C4-2B (cell line): ENCODE measurements around the gene HDAC4.

Experiments
- H3K27ac ChIP-seq: fragments of 450-650 bp; 2 replicates; pipeline ENCODE4 v1.5.1; 2017
- CTCF ChIP-seq: fragments of 450-650 bp; conservative IDR thresholded peaks from 2 replicates; pipeline ENCODE4 v1.5.1; 2017; ENCODE audit warnings: mild to moderate bottlenecking
- ZFX ChIP-seq: fragments of 450-650 bp; IDR thresholded peaks from 2 replicates; pipeline ENCODE4 v1.6.1; 2017

HDAC4 gene

DNA sequence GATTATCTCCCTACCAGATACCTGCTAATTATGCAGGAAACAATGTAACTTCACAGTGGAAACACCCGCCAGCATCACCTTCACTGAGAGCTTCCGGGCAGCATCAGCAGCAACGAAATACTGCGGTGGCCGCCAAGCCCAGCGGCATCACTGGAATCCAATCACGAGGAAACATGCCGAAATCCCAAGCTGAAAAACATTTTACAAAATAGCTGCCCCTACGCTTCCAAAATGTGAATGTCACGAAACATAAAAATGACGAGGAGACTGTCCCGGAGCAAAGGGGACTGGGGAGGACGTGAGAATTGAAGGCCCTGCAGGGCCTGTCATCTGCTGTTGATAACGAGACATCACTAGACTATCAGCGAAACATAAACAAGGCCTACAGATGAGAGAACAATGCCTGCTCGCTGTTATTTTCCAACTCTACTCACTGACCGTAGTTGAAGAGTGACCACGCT is 82.6 kb downstream of the HDAC4 start:
- no peak overlapping the region for H3K27ac ChIP-seq
- TF ChIP-seq ZFX (no peak), CTCF (no peak)

DNA sequence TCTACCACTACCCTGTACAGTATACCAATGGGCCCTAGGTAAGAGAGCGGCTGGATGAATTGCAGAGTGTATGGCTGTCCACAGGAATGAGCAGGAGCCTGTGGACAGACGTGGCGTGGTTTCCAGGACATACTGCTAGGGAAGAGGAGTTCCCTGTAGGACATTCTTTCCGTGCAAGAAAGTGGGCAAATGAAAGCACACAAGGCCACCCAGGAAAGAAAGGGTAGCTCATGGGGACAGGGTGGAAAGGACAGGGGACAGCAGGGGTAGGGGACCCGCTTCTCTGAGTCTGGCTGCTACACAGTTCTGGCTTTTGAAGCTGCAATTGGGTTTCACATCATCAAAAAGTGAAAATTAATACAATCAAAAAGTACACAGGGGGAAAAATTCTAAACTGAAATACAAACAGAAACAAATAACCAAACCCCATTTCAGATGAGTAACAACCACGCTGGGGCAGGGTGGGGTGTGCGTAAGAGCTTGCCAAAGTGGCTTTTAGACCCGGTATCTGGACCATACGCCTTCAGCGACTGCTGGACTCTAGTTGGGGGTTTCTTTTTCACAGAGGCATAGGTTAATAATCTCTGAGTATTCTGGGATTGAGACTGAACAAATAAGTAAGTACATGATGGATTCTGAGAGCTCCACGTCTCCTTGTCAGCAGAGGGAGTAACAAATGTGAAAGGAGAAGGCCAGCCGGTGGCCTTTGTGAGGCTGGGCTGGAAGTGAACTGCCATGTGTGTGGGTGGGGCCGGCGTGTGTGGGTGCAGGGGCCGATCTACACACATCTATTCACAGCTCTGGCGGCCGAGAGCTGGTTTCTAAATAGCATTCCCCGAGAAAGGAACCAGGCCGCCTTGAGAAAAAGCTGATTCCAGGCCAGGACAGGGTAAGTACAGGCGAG is 84.0 kb downstream of the HDAC4 start:
- no peak for TF ChIP-seq CTCF
- no peak for TF ChIP-seq ZFX
- H3K27ac ChIP-seq: peak overlapping the region; percentile 65

DNA sequence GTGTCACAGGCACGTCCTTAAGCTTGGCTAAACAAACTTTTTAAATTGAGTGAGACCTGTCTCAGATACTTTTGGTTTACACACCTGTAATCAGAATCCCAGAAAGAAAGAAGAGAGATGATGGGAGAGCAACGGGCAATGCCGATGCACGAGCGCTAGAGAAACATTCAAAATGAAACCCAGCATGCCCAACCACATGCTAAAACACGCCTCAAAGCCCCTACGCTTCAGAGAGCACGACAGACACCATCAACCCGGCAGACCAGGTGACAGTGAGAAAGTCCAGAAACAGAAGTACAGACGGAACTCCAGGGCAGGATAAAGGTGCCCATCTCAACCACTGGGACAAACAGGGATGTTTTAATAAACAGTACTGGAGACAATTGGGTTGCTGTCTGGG is 85.5 kb downstream of the HDAC4 start:
- TF ChIP-seq ZFX (no peak), CTCF (no peak)
- H3K27ac ChIP-seq: no peak overlapping the region

DNA sequence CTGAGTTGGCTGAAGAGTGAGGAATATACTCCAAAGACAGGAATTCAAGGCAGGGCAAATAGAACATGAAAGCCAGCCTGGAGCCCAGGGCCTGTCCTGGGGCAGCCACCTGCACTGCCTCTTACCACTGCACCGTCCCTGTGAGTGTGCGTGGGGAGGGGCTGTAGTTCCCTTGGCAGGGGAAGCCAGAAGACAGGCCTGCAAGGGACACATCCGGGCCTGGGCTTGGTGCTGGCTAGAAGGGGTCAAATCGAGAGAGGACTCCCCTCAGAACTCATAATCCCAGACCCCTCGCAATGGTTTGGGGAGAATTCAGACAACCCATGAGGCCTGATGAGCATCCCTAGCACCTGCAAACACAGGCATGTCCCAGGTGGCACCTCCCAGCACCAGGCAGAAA is 87.0 kb downstream of the HDAC4 start:
- TF ChIP-seq ZFX: no peak
- TF ChIP-seq CTCF: no peak
- no peak overlapping the region for H3K27ac ChIP-seq

DNA sequence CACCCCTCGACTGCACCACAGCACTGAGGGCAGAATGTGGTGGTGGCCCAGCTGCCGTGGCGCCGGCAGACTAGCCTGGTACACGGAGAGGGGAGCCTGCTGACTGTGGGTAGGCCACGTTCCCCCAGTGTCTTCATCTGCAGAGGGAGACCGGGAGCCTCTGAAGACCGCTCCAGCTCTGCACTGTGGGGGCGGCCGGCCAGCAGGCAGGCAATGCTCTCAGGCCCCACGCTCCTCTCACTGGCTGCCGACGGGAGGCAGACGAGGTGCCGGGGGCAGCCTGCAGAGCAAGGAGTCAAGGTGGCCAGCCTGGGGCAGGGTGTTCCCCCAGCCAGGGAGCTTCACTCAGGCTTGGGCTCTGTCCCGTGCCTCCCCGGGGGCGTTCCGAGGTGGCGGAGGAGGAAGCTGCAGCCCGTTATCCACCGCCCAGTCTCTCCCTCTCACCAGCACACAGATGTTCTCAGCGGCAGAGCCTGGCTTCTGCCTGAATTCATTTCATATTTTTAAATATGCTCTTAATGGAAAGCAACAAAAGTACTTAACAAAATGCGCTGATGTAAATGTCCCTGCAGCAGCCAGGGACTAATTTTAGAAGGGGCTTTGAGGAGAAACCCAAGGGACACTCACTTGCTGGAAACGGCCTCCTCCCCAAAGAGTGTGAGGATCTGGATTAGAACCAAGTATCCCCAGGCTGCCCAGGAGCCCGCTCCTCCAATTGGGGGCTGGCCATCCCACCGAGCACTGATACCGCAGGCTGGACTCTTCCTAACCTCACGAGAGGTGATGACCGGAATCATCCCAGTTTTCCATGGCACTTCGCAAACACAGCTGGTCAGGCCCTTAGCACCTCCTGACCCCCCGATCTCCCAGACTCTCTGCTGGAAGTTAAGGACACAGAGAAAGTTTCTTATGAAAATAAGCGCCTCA is 87.8 kb downstream of the HDAC4 start:
- no peak overlapping the region for H3K27ac ChIP-seq
- no peak for TF ChIP-seq CTCF
- no peak for TF ChIP-seq ZFX

- H3K27ac ChIP-seq: no peak overlapping the region
- TF ChIP-seq CTCF (no peak), ZFX (no peak)
Observed at GRCh38 chr2:239312081-239312511, 88.7 kb downstream of the HDAC4 start.
